NCI-H146 treated with DMSO at 0.1 percent for 48 hours (cell line): ENCODE results near the gene SLC16A11.

Experiments
- DNase-seq: peaks from one replicate; lab custom pipeline; 2025; ENCODE audit not compliant: unreplicated experiment; lab: John Stamatoyannopoulos, UW

SLC16A11 gene

DNA sequence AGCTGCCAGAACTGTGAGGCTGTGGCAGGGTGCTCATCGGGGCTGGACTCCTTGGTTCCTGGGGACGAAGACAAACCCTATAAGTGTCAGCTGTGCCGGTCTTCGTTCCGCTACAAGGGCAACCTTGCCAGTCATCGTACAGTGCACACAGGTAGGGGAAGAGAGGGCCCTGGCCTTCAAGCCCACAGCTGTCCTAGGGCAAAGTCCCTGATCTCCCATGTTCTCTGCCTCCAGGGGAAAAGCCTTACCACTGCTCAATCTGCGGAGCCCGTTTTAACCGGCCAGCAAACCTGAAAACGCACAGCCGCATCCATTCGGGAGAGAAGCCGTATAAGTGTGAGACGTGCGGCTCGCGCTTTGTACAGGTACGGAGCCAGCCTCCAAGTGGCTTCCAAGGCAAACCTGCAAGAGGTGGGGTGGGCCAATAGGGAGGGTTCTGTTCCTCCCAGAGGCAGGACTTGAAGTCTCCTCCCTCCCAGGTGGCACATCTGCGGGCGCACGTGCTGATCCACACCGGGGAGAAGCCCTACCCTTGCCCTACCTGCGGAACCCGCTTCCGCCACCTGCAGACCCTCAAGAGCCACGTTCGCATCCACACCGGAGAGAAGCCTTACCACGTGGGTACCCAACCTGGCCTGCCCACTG lies 17.3 kb downstream of the SLC16A11 start:
- DNase-seq, result no peak

GRCh38 chr17:7025245-7025644 lies 18.6 kb downstream of the SLC16A11 start:
- no peak for DNase-seq

GRCh38 chr17:7024402-7024785 lies 19.5 kb downstream of the SLC16A11 start:
- no peak for DNase-seq

GRCh38 chr17:7023576-7024401 lies 20.1 kb downstream of the SLC16A11 start:
- DNase-seq, result no peak

DNA sequence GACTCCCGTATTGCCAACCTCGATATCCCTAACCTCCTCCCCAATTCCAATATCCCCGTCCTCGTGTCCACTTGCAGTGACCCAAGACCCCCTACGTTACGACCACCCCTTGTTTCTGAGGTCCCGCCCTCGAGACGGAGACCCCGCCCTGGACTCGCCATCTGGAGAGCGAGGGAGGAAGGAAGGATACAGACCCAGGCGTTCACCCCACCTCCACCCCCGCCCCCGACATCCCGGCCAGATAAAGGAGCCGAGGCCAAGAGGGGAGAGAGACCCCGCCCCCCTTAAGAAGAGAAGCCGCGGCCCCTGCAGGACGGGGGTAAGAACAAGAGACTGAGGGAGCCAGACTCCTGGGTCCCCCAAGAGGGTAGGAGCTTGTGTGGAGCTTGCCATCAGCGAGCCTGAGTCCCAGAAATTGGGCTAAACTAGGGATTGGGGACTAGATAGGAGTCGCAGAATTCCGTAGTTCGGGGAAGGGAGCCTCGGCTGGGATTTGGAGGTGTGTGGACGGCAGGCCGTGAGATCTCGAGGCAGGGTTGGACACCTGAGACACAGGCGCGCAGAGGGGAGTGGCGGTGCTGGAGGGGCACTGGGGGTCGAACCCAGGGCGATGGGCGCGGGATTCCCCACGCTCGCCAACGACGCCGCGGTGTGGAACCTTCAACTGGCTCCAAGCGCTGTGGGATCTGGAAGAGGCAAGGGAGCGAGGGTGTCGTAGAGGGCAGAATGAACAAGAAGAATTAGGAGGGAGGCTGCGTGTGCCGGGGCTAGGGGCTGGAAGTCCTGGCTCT lies 20.9 kb downstream of the SLC16A11 start, which contains the start of gene BCL6B:
Gene BCL6B (plus strand): TSS at position 270 of the 791 bp plus-strand sequence. CDS start 622 bp downstream, outside the sequence.
- no peak for DNase-seq

DNA sequence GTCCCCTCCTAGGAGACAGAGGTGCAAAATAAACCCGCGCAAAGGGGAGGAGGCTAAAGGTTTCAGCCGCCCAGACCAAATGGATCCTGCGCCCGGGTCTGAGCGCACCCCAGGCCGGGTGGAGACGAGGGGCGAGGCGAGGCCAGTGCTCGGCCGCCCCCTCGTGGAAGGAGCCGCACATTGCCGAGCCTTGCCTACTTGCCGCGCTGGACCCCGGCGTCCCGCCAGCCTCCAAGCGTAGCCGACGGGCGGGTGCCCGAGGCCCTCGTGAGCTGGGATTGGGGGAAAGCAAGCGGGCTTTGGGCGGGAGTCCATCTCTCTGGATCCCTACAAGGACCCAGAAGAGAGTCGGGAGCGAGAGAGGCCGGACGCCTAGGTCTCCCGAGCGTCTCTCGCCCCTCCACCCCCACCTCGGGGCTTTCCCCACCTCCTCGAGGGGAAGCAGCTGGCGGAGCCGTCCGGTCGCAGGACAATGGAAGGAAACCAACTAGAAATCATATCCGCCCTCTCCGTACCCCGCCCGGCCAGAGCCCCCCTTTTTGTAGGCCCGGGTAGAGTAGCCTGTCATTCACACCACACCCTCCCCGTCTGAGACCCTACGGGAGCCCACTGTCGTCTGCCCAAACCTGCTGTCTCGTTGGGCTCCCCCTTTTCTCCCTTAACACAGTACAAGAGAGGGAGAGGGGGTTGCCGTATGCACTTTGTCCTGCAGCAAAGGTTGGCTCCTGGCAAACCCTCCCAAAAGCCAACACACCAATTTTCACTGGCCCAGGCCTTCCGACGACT lies 21.7 kb downstream of the SLC16A11 start:
- DNase-seq, result peak; percentile 19

- DNase-seq, result no peak
These were observed 22.8 kb downstream of the SLC16A11 start for GRCh38 chr17:7020894-7021664.

DNA sequence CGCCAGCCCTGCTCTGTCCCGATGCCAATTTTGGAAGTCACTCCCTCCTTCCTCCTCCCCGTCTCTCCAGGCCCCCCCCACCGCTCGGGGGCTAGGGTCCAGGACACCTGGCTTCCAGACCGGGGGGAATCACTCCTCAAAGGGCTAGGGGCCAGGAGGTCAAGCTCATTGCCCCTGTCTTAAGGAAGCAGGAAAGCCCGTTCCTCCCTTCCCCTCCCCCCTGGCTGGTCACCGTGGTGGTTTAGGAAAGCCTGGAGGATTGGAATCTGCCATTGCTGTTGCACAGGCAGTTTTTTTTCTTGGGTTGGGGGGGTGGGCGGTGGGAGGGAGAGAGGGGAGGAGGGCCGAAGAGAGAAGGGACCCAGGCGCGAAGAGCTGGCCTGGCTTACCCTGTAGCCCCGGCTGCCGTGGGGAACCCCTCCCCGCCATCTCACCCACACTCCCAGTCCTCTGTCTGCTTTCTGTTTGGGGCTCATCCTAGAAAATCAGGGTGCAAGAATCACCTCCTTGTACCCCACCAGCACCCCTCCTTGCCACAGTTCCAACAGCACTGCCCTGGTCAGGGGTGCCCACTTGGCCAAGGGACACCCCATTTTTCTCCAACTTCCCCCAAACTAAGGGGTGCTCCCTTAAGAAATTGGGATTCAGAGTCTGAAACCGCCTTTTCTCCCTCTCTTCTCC lies 23.9 kb downstream of the SLC16A11 start:
- no peak for DNase-seq

DNA sequence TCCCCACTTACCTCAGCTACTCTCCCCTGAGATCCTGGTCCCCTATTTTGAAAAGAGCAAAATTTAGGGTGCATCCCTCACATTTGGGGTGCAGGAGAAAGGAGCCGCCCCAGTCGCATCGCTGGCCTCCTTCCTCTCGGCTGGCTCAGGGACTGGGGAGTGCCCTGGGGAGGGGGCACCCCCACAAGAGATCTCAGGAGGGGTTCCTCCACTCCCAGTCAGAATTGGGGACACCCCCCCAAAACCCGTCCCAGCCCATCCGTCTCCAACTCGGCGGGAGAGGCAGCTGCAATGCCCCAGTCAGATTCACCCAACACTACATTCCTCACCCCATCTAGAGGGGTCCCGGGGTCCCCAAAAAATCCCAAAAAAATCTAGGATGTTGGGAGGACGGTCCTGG lies 24.5 kb downstream of the SLC16A11 start:
- DNase-seq, result no peak

GRCh38 chr17:7018331-7018964 lies 25.4 kb downstream of the SLC16A11 start:
- DNase-seq, result no peak

DNA sequence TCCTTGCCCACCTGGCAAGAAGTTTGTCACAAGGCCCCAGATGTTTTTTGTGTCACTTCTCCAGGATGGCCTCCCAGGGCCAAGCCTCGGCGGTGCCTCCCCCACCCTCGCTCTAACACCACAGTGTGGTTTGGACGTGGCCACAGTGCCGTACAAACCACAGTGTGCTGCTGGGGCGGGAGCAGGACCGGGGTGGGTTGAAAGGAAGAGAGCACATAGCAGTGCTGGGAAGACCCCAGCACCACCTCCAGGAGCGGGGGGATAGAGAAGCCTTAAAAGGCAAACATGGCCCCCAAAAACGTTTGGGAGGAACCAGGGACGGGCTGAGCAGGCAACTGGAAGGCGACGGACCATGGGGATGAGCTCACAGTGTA lies 26.1 kb downstream of the SLC16A11 start:
- no peak for DNase-seq

- no peak for DNase-seq
These were observed 26.7 kb downstream of the SLC16A11 start for GRCh38 chr17:7016886-7017826.

DNA sequence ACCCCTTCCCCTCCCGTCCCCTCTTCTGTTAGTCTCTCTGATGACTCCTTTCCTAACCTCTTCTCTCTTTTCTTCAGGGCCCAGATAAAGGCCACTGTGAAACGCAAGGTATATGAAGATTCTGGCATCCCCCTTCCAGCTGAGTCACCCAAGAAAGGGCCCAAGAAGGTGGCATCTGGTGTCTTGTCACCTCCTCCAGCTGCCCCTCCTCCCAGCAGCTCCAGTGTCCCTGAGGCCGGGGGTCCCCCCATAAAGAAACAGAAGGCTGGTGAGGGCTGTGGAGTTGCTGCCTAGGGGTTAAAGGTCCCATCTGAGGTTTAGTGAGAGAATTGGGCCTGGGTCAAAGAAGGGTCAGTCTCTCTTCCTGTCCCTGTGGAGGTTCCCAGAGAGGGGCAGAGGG lies 27.5 kb downstream of the SLC16A11 start:
- no peak for DNase-seq

DNA sequence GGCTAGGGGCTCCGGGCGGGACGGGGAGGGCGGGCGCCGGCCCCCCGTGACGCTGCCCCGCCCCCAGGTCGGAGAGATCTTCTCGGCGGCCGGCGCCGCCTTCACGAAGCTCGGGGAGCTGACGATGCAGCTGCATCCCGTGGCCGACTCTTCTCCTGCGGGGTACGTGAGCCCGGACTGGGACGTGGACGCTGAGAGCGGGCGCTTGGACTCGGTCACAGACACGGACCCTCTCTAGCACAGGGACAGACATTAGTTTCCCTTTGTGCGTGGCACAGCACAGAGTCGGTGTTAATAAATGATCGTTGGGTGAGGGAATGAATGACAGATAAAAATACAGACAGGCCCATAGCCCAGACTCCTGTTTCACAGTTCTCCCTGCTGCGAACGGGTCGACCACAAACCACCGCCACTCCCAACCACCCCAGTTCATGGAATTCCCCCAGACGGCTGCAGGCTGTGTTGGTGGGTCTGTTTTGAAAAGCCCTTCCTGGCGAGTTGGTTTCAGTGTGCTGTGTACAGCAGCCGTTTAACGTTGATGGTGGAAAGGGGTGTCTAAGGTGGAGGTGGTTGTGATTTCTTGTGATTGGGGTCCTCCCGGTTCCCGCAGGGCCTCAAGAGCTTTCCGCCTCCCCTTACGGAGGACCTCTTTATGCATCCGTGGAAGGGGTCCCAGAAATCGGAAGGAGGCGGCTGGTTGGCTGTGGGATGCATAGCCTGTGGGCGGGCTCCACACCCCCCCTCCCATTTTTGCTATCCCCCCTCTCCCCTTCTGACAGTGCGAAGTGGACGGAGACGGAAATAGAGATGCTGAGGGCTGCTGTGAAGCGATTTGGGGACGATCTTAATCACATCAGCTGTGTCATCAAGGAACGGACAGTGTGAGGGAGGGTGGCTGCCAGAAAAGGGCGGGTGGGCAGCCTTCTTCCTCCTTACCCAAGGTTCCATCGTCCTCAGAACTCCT lies 28.6 kb downstream of the SLC16A11 start:
- no peak for DNase-seq

DNA sequence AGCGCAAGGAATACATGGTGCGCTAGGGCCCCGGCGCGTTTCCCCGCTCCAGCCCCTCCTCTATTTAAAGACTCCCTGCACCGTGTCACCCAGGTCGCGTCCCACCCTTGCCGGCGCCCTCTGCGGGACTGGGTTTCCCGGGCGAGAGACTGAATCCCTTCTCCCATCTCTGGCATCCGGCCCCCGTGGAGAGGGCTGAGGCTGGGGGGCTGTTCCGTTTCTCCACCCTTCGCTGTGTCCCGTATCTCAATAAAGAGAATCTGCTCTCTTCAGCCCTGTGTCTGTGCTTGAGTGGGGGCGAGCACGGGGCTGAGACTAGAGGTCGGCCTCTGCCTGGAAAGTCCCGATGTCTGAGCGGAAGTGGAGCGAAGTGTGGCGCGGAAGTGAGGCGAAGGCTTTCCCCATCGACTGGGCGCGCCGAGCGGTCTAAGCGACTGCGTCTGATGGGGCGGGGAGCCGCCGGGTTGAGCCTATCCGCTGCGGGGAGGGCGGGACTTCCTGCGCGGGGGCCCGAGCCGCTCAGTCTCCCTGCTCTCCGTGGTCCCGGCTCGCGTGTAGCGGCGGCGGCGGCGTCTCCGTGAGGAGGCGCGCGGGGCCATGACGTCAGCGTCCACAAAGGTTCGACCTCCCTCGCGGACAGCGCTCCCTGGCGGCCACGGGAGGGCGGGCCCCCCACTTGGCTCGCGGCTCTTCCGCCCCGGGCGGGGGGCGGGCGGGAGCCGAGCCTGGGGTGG lies 29.5 kb downstream of the SLC16A11 start:
- peak; percentile 84 for DNase-seq

DNA sequence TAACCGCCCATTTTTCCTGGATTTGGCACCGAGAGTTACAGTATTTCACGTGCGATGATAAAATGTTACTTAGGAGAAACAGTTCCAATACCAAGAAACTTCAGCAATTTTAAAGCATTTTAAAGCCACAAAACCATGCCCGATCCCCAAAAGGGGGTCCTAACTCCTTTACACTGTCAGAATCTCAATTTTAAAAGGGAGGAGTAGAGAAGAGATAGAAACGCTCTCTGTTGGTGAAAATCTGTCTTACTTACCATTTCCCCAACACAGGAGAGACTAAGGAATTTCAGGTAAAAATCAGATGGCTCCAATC lies 32.0 kb downstream of the SLC16A11 start:
- DNase-seq, result no peak
